KMS-11 (cell line): ENCODE results near the gene P2RY11.

Source experiments
- H2AFZ ChIP-seq: fragments of 200-600 bp; sonication (generic); 2 replicates; pipeline ENCODE4 v1.6.1; 2016; ENCODE audit warnings: antibody characterized with exemption, mixed run types, low read depth
- H3K27ac ChIP-seq: fragments of 200-600 bp; sonication (generic); 2 replicates; pipeline ENCODE4 v1.6.1; 2016; ENCODE audit warnings: mild to moderate bottlenecking, mixed run types
- H3K27me3 ChIP-seq: fragments of 200-600 bp; sonication (generic); 2 replicates; pipeline ENCODE4 v1.6.1; 2017; ENCODE audit warnings: mild to moderate bottlenecking, low read depth, mixed run types, moderate library complexity; ENCODE audit not compliant: insufficient read depth
- H3K36me3 ChIP-seq: fragments of 200-600 bp; sonication (generic); 2 replicates; pipeline ENCODE4 v1.6.1; 2017; ENCODE audit warnings: mild to moderate bottlenecking, mixed run types; ENCODE audit not compliant: insufficient read depth
- H3K4me1 ChIP-seq: fragments of 200-600 bp; sonication (generic); 2 replicates; pipeline ENCODE4 v1.6.1; 2016; ENCODE audit warnings: mild to moderate bottlenecking, low read depth, mixed run types; ENCODE audit not compliant: poor library complexity, severe bottlenecking
- H3K4me2 ChIP-seq: fragments of 200-600 bp; sonication (generic); 2 replicates; pipeline ENCODE4 v1.7.0; 2016; ENCODE audit warnings: mild to moderate bottlenecking, mixed run types
- H3K4me3 ChIP-seq: fragments of 200-600 bp; sonication (generic); IDR thresholded peaks from 2 replicates; pipeline ENCODE4 v1.6.1; 2017; ENCODE audit warnings: low read depth, low read length, mixed read lengths; ENCODE audit not compliant: insufficient read depth
- H3K79me2 ChIP-seq: fragments of 200-600 bp; sonication (generic); 2 replicates; pipeline ENCODE4 v1.6.1; 2016; ENCODE audit warnings: low read depth, mixed run types; ENCODE audit not compliant: insufficient read depth
- H3K9ac ChIP-seq: fragments of 200-600 bp; sonication (generic); 2 replicates; pipeline ENCODE4 v1.6.1; 2016; ENCODE audit warnings: mild to moderate bottlenecking, mixed run types
- H4K20me1 ChIP-seq: fragments of 200-600 bp; sonication (generic); 2 replicates; pipeline ENCODE4 v1.6.1; 2016; ENCODE audit warnings: mild to moderate bottlenecking, mixed run types; ENCODE audit not compliant: insufficient read depth
- TF ChIP-seq, protein P1 (sequence below): fragments of 200-600 bp; sonication (generic); conservative IDR thresholded peaks from 2 replicates; pipeline ENCODE4 v1.6.1; 2017; ENCODE audit warnings: low read depth, mild to moderate bottlenecking, antibody characterized with exemption, low read length, moderate library complexity, mixed read lengths

The P2RY11 gene

GRCh38 chr19:10086591-10087192 lies 24.8 kb upstream of the P2RY11 start:
- H3K27me3 ChIP-seq = peaks cover 16% of the 10 kb centered on the region
- H2AFZ ChIP-seq = peak overlapping the region; percentile 87
- H3K4me3 ChIP-seq = no peak overlapping the region
- TF ChIP-seq, protein P1, sequence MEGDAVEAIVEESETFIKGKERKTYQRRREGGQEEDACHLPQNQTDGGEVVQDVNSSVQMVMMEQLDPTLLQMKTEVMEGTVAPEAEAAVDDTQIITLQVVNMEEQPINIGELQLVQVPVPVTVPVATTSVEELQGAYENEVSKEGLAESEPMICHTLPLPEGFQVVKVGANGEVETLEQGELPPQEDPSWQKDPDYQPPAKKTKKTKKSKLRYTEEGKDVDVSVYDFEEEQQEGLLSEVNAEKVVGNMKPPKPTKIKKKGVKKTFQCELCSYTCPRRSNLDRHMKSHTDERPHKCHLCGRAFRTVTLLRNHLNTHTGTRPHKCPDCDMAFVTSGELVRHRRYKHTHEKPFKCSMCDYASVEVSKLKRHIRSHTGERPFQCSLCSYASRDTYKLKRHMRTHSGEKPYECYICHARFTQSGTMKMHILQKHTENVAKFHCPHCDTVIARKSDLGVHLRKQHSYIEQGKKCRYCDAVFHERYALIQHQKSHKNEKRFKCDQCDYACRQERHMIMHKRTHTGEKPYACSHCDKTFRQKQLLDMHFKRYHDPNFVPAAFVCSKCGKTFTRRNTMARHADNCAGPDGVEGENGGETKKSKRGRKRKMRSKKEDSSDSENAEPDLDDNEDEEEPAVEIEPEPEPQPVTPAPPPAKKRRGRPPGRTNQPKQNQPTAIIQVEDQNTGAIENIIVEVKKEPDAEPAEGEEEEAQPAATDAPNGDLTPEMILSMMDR = no peak
- no peaks in the 10 kb centered on the region for H3K79me2 ChIP-seq
- H4K20me1 ChIP-seq = no peaks in the 10 kb centered on the region
- H3K4me1 ChIP-seq = no peaks in the 10 kb centered on the region
- peak overlapping the region; percentile 89 for H3K4me2 ChIP-seq
- H3K27ac ChIP-seq = no peak overlapping the region
- no peaks in the 10 kb centered on the region for H3K36me3 ChIP-seq
- peak overlapping the region; percentile 39; the same call in 1 of the 2 replicates for H3K9ac ChIP-seq

- Histone ChIP-seq H3K36me3 (no peaks in the 10 kb centered on the region), H3K4me1 (no peaks in the 10 kb centered on the region), H3K9ac (no peak overlapping the region), H3K79me2 (no peaks in the 10 kb centered on the region), H3K4me3 (no peak overlapping the region), H3K27me3 (peaks cover 12% of the 10 kb centered on the region), H3K4me2 (no peak overlapping the region), H4K20me1 (no peaks in the 10 kb centered on the region), H2AFZ (no peak overlapping the region), H3K27ac (no peak overlapping the region)
- TF ChIP-seq, protein P1 = no peak
These were observed 24.0 kb upstream of the P2RY11 start for GRCh38 chr19:10087296-10088061.

DNA sequence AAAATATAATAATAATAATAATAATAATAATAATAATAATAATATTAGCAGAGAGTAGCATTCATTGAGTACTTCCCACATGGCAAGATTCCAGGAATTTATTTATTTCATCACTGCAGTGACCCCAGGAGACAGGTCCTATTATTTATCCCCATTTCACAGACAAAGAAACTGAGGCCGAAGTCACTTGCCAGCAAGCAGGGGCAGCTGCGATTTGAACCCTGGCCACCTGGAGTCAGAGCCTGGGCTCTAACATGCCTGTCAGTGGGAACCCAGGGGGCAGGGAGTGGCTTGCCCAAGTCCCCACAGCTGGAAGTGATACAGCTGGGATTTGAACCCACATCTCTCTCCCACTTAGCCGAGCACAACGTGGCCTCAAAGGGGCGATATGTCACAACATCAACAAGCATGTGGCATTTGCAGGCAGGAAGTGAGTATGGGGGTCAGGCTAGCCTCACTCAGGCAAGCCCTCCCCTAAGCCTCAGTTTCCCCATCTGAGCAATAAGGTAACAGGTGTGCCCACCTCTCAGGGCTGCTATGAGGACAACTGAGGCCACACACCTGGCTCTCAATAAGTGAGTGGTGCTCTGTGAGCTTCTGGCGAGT lies 22.4 kb upstream of the P2RY11 start:
- Histone ChIP-seq H3K36me3 (no peaks in the 10 kb centered on the region), H2AFZ (no peak overlapping the region), H4K20me1 (no peaks in the 10 kb centered on the region), H3K9ac (no peak overlapping the region), H3K27ac (no peak overlapping the region), H3K79me2 (no peaks in the 10 kb centered on the region), H3K4me1 (no peaks in the 10 kb centered on the region), H3K4me3 (no peak overlapping the region), H3K4me2 (no peak overlapping the region), H3K27me3 (peaks cover 7% of the 10 kb centered on the region; the same call in 1 of the 2 replicates)
- TF ChIP-seq, protein P1 = no peak

DNA sequence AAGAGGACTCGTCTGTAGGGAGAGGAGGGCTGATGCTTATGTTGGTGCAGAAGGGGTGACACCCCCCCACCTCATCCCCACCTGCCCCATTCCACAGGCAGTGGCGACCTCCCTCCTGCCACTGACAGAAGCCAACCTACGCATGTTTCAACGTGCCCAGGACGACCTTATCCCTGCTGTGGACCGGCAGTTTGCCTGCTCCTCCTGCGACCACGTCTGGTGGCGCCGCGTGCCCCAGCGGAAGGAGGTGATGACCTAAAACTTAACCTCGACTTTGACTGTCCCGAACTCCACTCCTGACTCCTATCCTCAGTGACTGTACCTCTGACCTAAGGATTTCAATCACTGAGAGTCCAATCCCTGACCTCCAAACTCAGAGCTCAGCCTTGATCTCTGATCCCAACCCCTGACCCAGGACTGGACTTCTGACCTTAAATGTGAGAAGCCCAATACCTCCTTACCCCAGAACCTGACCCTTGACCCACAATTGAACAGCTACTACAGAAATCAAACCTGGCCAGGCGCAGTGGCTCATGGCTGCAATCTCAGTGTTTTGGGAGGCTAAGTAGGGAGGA lies 21.6 kb upstream of the P2RY11 start:
- Histone ChIP-seq H3K4me2 (no peak overlapping the region), H3K4me3 (no peak overlapping the region), H3K27ac (no peak overlapping the region), H2AFZ (no peak overlapping the region), H4K20me1 (no peaks in the 10 kb centered on the region), H3K79me2 (no peaks in the 10 kb centered on the region), H3K9ac (no peak overlapping the region), H3K4me1 (no peaks in the 10 kb centered on the region), H3K36me3 (no peaks in the 10 kb centered on the region), H3K27me3 (peaks cover 5% of the 10 kb centered on the region; the same call in 1 of the 2 replicates)
- TF ChIP-seq, protein P1 = no peak
